GM18505 (cell line): ENCODE results near the gene PRKCH.
A peak's percentile ranks its signal among the peaks of the same experiment; 100 is the strongest.

Experiments used
- ATAC-seq: cut with Tn5 transposase; IDR thresholded peaks from one replicate; pipeline ENCODE4 v1.9.1; 2021; ENCODE audit not compliant: unreplicated experiment
- POLR2A ChIP-seq: IDR thresholded peaks from 4 replicates; pipeline ENCODE4 v1.6.1; 2011; ENCODE audit warnings: borderline replicate concordance; ENCODE audit not compliant: insufficient read depth, insufficient read length; ENCODE audit errors: extremely low read depth

PRKCH gene

DNA sequence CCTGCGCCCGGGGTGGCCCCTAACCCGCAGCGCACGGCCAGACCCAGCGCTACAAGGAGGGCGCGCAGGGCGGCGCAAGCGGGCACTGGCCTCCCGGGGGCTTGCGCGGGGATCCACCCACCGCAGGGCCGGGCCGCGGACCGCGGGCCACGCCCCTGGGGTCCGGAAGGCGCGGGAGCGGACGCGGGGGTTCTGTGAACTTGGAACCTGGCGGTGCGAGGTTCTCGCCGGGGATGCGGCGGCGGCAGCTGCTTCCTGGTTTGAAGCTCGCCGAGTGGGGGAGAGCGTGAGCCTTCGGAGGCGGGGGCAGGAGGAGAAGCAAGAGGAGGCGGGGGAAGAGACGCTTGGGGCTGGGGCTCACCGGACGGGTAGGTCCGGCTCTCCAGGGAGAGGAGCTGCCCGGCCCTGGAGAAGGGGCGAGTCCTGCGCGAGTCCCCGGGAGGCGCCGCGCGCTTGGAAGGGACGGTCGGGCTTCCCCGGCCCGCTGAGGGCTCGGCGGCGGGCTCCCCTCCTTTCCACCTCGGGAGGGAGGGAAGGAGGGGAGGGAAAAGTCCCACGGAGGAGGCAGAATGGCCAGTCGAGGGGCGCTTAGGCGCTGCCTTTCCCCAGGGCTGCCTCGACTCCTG, at the start of gene PRKCH:
Gene PRKCH, plus strand, starts transcription at position 195 of the 626 bp plus-strand sequence. CDS start 523 bp downstream, outside the sequence.
- ATAC-seq, result peak; percentile 63
- no peak for TF ChIP-seq POLR2A

DNA sequence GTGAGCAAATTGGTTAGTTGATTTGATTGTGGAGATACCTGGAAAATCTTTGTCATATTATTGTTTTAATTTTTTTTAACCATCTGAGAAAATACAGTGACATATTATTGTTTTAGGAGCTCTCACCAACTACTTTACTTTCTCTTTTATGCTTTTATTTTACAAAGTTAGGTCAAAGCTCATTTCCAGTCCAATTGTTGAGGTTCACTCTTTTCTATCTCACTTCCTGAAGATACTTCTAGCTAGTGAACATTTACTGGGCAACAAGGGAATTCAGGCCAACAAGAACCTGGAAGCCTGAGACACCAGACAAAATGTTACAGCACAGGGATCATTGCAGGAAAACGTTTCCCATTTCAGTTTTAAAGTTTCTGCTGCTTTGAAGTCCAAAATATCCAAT, 44.1 kb upstream of the PRKCH start:
- no peak for ATAC-seq
- TF ChIP-seq POLR2A, result no peak

DNA sequence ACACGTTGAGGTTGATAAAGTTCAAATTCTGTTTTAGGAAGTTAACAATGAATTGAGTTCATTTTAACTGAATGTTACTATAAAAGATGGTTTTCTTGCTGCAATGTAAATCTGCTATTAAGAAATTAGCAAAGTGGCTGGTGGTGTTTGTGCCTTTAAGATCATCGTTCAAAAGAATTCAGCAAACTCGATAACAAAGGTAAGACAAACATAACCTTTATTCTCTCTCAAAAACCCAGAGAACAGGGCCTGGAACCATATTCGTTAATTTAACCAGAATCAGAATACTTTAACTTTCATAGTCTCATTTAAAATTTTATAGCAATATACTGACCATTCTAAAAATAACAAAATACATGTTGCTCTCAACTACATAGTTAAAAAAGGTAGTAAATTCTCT, 43.6 kb upstream of the PRKCH start:
- no peak for TF ChIP-seq POLR2A
- no peak for ATAC-seq

DNA sequence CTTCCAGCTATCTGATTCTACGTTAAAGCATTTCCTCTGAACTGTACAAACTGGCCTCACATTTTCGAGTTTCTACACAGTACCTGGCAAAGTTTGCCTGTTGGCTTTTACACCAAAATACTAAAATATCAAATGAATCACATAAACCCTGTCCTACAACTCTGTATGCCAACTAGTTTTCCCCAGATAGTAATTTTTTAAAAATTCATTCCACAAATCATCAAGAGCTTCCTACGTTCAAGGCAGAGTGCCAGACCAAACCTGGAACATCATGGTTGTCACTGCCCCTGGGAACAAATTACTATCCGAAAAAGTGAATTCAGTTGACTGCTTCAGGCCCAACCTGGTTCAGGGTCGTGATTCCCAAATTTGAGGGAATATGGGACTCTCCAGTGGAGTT, 42.3 kb upstream of the PRKCH start:
- no peak for TF ChIP-seq POLR2A
- ATAC-seq, result no peak

DNA sequence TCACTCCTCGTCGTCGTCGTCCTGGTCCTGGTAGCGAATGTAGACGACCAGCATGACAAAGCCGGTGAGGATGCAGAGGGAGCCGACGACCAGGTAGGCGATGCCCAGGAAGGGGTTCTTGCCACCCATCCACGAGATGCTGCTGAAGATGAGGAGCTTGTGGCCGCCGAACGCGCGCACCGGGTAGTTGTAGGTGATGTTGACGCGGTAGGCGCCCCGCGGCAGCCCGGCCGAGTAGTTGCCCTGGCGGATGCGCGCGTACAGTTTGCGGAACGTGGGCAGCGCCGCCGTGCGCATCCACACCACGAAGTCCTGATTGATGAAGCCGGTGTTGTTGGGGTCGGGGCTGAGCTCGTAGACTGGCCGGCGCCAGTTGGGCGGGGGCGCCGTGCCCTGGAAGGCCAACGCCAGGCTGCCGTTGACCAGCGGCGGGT, 41.3 kb upstream of the PRKCH start:
- no peak for TF ChIP-seq POLR2A
- no peak for ATAC-seq

DNA sequence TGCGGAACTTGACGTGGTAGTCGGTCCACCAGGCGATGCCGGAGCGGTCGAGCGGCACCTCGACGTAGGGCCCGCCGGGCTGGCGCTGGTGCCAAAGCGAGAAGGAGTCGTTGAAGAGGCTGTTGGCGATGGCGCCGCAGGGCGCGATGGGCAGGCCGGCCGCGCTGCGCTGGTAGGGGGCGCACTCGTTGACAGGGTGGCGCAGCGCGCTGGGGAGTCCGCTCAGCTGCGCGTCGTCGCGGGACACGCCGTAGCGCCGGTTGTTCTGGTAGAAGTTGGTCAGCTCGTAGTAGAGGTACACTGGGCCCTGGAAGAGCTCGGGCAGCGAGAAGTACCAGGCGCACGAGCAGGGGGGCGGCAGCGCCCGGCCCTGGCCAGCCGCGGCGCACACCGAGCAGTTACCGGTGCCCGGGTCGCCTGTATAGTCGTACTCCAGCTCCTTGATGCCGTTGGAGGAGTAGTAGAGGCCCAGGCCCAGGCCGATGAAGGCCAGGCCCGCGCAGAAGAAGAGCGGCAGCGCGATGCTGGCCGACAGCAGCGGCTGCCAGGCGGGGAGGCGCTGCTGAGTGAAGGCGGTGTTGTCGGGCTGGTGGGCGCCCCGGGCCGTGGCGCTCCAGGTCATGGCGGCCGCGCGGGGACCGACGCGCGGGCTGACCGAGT, 40.7 kb upstream of the PRKCH start:
- ATAC-seq, result no peak

DNA sequence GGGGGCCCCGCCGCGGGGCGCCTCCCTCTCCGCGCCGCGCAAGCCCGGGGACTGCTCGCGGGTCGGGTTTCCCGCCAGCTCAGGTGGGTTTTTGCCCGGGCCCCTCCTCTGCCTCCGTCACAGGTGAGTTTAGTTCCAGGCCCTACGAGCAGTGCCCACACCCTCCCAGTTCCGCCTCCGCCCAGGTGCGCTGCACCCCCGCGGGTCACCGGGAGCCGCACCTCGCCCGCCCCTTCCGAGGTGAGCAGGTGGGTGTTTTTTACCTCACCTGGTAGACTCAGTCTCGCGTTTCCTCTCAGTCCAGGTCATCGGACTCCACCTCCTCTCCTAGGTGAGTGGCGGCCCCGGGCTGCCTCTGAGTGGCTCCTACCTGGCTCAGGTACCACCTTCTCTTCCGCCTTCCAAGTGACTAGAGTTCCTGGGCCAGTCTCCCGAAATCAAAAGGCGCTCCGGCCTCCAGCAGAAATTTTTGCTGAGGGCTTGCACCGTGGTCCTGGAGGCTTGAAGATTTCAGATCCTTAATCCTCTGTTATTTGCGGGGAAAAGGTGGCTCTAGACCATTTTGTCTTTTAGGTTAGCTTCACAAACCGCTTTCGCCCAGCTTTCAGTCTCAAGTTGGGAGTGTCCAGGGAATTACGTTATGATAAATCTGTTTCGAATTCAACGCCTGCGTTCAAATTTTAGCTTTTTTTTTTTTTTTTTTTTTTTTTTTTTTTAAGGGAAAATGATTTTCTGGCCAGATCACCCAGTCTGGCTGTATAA, 40.0 kb upstream of the PRKCH start, which contains the start of gene TMEM30B:
Gene TMEM30B, minus strand, starts transcription at position 153 of the 762 bp plus-strand sequence. CDS start 191 bp downstream, outside the sequence.
- ATAC-seq, result no peak
- TF ChIP-seq POLR2A, result no peak

More for the DNA sequence above, 40.7 kb upstream of the PRKCH start:
- TF ChIP-seq POLR2A, result no peak

DNA sequence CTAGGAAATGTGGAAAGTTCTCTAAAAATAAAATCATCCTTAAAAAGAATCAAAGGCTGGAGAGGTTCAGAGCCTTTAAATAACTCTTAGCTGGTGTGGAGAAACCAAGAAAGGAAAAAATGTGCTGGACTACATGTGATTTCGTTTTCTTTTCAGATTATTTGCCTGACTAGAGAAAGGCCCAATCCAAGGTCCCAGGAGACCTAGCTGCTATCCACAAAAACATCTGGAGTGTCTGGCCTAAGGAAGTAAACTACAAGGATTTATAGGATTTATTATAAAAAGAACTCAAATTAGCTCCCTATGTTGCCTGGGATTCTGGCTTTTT, 39.5 kb upstream of the PRKCH start:
- ATAC-seq, result no peak

DNA sequence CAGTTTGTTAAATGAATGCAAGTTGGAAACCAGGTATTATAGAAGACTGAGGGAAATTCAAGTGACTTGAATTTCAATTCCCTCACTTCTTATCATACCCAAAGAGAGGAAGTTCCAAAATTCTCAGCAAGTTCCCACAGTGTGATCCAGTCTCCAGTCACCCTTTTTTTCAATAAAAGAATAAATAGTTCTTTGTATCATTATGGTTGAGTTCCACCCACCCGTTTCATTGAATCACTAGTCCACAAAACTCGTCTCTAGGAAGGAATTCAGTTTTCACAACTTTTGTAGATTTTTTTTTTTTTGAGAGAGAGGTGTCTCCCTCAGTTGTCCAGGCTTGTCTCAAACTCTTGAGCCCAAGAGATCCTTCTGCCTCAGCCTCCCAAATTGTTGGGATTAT, 38.6 kb upstream of the PRKCH start:
- TF ChIP-seq POLR2A, result no peak
- no peak for ATAC-seq

More for the DNA sequence above, 39.5 kb upstream of the PRKCH start:
- TF ChIP-seq POLR2A, result no peak

DNA sequence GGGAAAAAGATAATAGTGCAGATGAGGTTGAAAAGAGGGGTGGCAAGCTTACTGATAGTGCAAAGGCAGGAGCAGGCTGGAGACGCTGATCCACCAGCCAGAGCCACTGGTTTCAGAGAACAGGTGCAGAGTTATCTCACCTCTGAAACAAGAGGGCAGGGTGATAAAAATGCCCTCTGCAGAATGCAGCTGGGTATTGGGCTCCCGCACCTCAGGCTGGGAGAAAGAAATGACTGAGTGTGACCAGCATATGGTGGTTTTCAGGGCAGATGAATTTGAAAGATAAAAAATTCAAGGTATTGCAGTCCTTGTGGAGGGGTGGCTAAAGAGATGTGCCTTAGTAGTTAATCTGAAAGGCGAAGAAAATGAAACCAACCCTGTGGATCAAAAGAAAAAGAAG, 37.4 kb upstream of the PRKCH start:
- no peak for TF ChIP-seq POLR2A
- ATAC-seq, result no peak

DNA sequence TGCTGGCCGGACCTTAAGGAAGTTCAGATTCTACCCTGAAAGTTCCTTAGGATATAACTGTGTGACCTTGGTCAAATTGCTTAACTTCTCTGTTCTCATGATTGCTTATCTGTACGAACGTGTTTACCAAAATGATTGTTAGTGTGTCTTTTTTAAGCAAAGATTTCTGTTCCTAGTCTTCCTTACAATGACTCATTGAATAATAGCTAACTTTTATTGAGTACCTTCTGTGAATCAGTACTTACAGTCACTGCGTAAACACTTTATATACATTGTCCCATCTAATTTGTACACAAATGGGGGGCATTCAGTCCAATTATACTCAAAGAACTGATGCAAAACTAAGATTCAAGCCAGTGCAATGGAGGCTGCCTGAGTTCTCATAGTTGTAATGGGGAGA, 36.0 kb upstream of the PRKCH start:
- ATAC-seq, result no peak
- TF ChIP-seq POLR2A, result no peak

DNA sequence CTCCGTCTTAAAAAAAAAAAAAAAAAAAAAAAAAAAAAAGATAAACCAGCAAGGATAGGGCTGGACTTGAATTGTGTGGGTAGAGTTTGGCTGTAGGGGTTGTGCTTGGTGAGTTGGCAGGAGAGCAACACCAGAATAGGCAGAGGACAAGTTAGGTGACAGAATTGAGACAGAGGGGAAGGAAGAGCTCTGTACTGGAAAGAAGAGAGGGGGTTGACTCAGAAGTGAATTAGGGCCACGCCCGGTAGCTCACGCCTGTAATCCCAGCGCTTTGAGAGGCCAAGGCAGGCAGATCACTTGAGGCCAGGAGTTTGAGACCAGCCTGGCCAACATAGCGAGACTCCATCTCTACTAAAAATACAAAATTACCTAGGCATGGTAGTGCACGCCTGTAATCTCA, 34.2 kb upstream of the PRKCH start:
- TF ChIP-seq POLR2A, result no peak
- no peak for ATAC-seq

DNA sequence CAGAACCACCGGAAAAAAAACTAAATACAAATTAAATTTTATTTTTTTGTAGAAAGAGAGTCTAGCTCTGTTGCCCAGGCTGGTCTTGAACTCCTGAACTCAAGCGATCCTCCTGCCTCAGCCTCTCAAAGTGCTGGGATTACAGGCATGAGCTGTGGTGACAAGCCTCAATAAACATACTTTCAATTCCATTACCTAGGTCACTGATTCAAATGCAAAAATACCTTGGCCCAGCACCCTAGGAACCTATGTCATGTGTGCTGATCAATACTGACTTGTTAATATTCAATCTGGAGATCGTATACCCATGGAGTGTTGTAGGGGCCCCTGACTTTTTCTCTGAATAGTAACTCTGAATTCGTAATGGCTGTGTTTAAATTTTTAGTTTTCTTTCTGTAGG, 33.2 kb upstream of the PRKCH start:
- TF ChIP-seq POLR2A, result no peak
- no peak for ATAC-seq

DNA sequence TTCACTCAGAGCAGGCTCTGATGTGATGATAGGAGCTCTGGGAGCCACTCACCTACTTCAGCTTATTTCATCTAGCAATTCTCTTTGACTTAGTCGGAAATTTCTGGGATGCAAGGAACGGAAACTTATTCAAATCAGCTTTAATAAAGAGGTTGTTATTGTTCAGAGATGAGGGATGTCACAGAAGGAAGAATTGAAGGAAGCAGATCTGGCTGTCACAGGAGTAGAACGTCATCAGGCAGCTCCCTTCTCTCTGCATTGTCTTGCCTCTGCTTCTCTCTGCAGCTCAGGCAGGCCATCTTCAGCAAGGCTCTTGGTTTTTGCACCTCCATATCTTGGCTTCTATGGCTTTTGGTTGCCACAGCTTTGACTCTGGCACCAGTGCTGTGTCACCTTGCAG, 32.7 kb upstream of the PRKCH start:
- TF ChIP-seq POLR2A, result no peak
- no peak for ATAC-seq
